ENCODE data around the gene PITPNM2. TPM values are rescaled to one million over a fixed set of nuclear protein-coding genes. Genes with fewer than 3 reads are reported as not detected.

Gene PITPNM2
- total and polyA plus RNA-seq, 2 of the 8 experiments (the other 6 are each of a cell fraction or from before 2014, with no cell fraction given), result 0.59 to 3.4 TPM

DNA sequence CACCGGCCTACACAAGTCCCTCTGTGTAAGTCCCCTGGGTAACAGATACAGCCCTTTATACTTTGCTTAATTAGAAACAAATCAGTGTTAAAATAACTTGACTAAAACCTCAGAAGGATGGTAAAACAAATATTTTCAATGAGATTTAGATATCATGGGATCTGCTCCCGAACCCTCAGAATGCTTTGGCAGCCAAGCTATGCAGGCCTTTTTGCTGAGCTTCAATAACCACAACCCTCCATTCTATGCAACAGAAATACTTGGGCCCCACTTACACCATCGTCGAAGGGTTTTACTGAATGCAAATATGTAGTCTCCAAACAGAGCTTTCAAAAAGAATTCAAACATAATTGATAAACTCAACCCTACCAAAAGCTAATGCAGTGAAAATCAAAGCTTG, 29.3 kb upstream of the PITPNM2 start:
- FAIRE-seq (no peak), DNase-seq (ENCODE audit: low read depth in 1 of 2, low spot score in 2 of 2) (no peak)
- no peak overlapping the region for H3K4ac ChIP-seq (replicated peaks; ENCODE audit: insufficient read length, low read depth, low read length)
- no peak overlapping the region for H2BK12ac ChIP-seq (ENCODE audit: low read depth, low read length)
- no peak overlapping the region for H3K4me3 ChIP-seq (ENCODE audit: extremely low read depth in 1 of 4, insufficient read depth in 2 of 4, low read depth in 3 of 4, low read length in 4 of 4)
- peaks cover 0 to 34% (median 1%) of the 10 kb centered on the region in 4 experiments; a peak in 4 of 8 replicates for H3K36me3 ChIP-seq (ENCODE audit: control insufficient read depth in 2 of 4, insufficient read depth in 4 of 4, low read length in 3 of 4)
- WGBS, 2 experiments (ENCODE audit: extremely low coverage in 1 of 2, insufficient coverage in 1 of 2, insufficient read length in 1 of 2, insufficient replicate concordance in 2 of 2, low coverage in 1 of 2, low lambda C conversion rate in 2 of 2, missing lambda C conversion rate in 1 of 2), result 89% methylated on average over 4 of the region's 4 CpGs; no CpG with 5 or more reads in 1 of the 2 experiments
- H3K56ac ChIP-seq (replicated peaks; ENCODE audit: insufficient read length, low read depth, low read length), result no peak overlapping the region
- H3K27ac ChIP-seq (ENCODE audit: low read depth, low read length), result no peak overlapping the region
- H3K4me2 ChIP-seq (ENCODE audit: insufficient read depth in 1 of 2, low read depth in 2 of 2, low read length in 2 of 2), result no peak overlapping the region
- H2BK20ac ChIP-seq (ENCODE audit: low read length), result no peak overlapping the region
- no peak overlapping the region for H3K9ac ChIP-seq (replicated peaks in 1 of 4; ENCODE audit: extremely low read depth in 1 of 4, low read depth in 3 of 4, low read length in 3 of 4)
- H4K91ac ChIP-seq (replicated peaks; ENCODE audit: insufficient read length, low read length), result no peak overlapping the region
- no peak overlapping the region for H3K14ac ChIP-seq (ENCODE audit: insufficient read length)
- H2BK120ac ChIP-seq (replicated peaks; ENCODE audit: low read depth, low read length), result no peak overlapping the region
- no peaks in the 10 kb centered on the region for H3K27me3 ChIP-seq (replicated peaks in 1 of 4; ENCODE audit: control insufficient read depth in 3 of 4, extremely low read depth in 1 of 4, insufficient read depth in 3 of 4, low read length in 3 of 4)
- no peak overlapping the region for H2BK15ac ChIP-seq (ENCODE audit: low read length)
- ChIA-PET CTCF (ENCODE audit: partially characterized antibody) (interaction anchor here (0.6 to 1.1 kb wide), 3 partner anchors 57 to 162 kb away, joined by 3 to 4 read pairs (median 3); no protein-coding TSS in a partner anchor), POLR2A (ENCODE audit: partially characterized antibody) (interaction anchor here (1.7 kb wide), 1 partner anchor 53 kb away, joined by 6 read pairs; the partner anchor contains the start of genes MPHOSPH9 and MTRFR)
- H3K23ac ChIP-seq (ENCODE audit: insufficient read length), result no peak overlapping the region
- no peak overlapping the region for H3K18ac ChIP-seq (ENCODE audit: extremely low read depth, low read length)
- no peak overlapping the region for H4K5ac ChIP-seq (ENCODE audit: insufficient read length, low read depth, low read length)
- no peak overlapping the region for H4K8ac ChIP-seq (ENCODE audit: extremely low read depth, insufficient read depth, low read length)
- H2AFZ ChIP-seq (ENCODE audit: low read length), result no peak overlapping the region
- no peaks in the 10 kb centered on the region for H3K23me2 ChIP-seq (ENCODE audit: low read depth, low read length)
- no peaks in the 10 kb centered on the region for H3K79me2 ChIP-seq (ENCODE audit: control insufficient read depth in 1 of 2, insufficient read depth in 2 of 2, low read length in 2 of 2)
- peaks cover 0 to 1% of the 10 kb centered on the region in 2 experiments for H4K20me1 ChIP-seq (replicated peaks in 1 of 2; ENCODE audit: control insufficient read depth in 1 of 2, insufficient read depth in 2 of 2, low read length in 2 of 2)
- TF ChIP-seq SAP30 (IDR thresholded peaks at IDR 0.05; ENCODE audit: insufficient read depth, insufficient replicate concordance, low read length), result no peak
- no peak for TF ChIP-seq TBP (IDR thresholded peaks at IDR 0.05; ENCODE audit: low read depth, low read length)
- TF ChIP-seq, protein P1, sequence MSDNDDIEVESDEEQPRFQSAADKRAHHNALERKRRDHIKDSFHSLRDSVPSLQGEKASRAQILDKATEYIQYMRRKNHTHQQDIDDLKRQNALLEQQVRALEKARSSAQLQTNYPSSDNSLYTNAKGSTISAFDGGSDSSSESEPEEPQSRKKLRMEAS (IDR thresholded peaks at IDR 0.05), result no peak
- no peak for TF ChIP-seq CBX5 (IDR thresholded peaks at IDR 0.05; ENCODE audit: low read depth, low read length)
- no peak for TF ChIP-seq SIN3A (conservative IDR thresholded peaks at IDR 0.05 in 1 of 2, IDR thresholded peaks at IDR 0.05 in 1 of 2; ENCODE audit: low read depth in 1 of 2, low read length in 2 of 2)
- no peak for TF ChIP-seq POLR2AphosphoS5 (IDR thresholded peaks at IDR 0.05; ENCODE audit: low read depth, low read length)
- TF ChIP-seq JUND (IDR thresholded peaks at IDR 0.05; ENCODE audit: low read length), result no peak
- TF ChIP-seq SUZ12 (IDR thresholded peaks at IDR 0.05; ENCODE audit: low read length), result no peak
- TF ChIP-seq ASH2L (IDR thresholded peaks at IDR 0.05; ENCODE audit: low read length), result no peak
- no peak for TF ChIP-seq EP300 (IDR thresholded peaks at IDR 0.05; ENCODE audit: borderline replicate concordance in 1 of 2, low read depth in 2 of 2, low read length in 2 of 2)
- no peaks in the 10 kb centered on the region for H3K4me1 ChIP-seq (replicated peaks in 1 of 4; ENCODE audit: control insufficient read depth in 3 of 4, insufficient read depth in 4 of 4, low read length in 3 of 4)
- no peaks in the 10 kb centered on the region for H3K9me3 ChIP-seq (ENCODE audit: insufficient read depth in 2 of 2, low read depth in 1 of 2, low read length in 1 of 2)
- no peak overlapping the region for H2AK5ac ChIP-seq (ENCODE audit: low read depth, low read length)
- H2BK5ac ChIP-seq (ENCODE audit: low read depth, low read length), result no peak overlapping the region
- no peaks in the 10 kb centered on the region for H3K79me1 ChIP-seq (ENCODE audit: low read depth, low read length)

All from H1 (cell line).